Prostate gland (tissue), 2 donors: Measurements from ENCODE around the gene CFAP92.

Experiments
- CTCF ChIP-seq, 4 experiments: fragments of 200-600 bp in 2 of 4; fragments of 450-650 bp in 2 of 4; sonication (generic) in 2 of 4; IDR thresholded peaks; 1 replicate in 3 of 4; 2 replicates in 1 of 4; pipeline ENCODE4 v1.5.1; 2016 to 2019; ENCODE audit warnings: antibody characterized with exemption in 4 of 4, mild to moderate bottlenecking in 2 of 4, moderate library complexity in 2 of 4
- POLR2AphosphoS5 ChIP-seq: sonication (generic); formaldehyde crosslinking; IDR thresholded peaks from one replicate; pipeline ENCODE4 v1.6.1; 2017; ENCODE audit warnings: antibody characterized with exemption

- TF ChIP-seq CTCF (IDR thresholded peaks at IDR 0.05) (no peak), POLR2AphosphoS5 (no peak)
Measured at GRCh38 chr3:129039271-129040038, 45.6 kb upstream of the CFAP92 start.
